ENCODE results near the gene SMPD3. TPM values are rescaled to one million over a fixed set of nuclear protein-coding genes. Genes with fewer than 3 reads are reported as not detected.

SMPD3 gene
- total RNA-seq, 1 experiment from 2014 or later: 1.4 TPM

- Mint-ChIP-seq H3K4me1 (no peaks in the 10 kb centered on the region), H3K9me3 (no peaks in the 10 kb centered on the region), H3K4me3 (no peak overlapping the region), H3K27me3 (ENCODE audit: low read depth) (peaks cover 2% of the 10 kb centered on the region; the same call in 1 of the 2 replicates), H3K36me3 (no peaks in the 10 kb centered on the region), H3K27ac (peak overlapping the region; percentile 72; the same call in 1 of the 2 replicates)
- peak; percentile 74 for ATAC-seq
- no peak for DNase-seq (ENCODE audit: low spot score)
- TF ChIP-seq TEAD4 (CRISPR knock-in tag; IDR thresholded peaks at IDR 0.05) (no peak), NR3C1 (CRISPR knock-in tag; conservative IDR thresholded peaks at IDR 0.05; ENCODE audit: low read depth) (no peak), PRDM15 (CRISPR knock-in tag; IDR thresholded peaks at IDR 0.05) (no peak), ZNF671 (CRISPR knock-in tag; IDR thresholded peaks at IDR 0.05) (no peak), CBFB (CRISPR knock-in tag; IDR thresholded peaks at IDR 0.05; ENCODE audit: low read depth) (no peak), KAT7 (CRISPR knock-in tag; IDR thresholded peaks at IDR 0.05; ENCODE audit: borderline replicate concordance) (no peak), IRF1 (CRISPR knock-in tag; IDR thresholded peaks at IDR 0.05) (no peak), ESRRA (CRISPR knock-in tag; IDR thresholded peaks at IDR 0.05; ENCODE audit: borderline replicate concordance) (no peak), AFF4 (CRISPR knock-in tag; IDR thresholded peaks at IDR 0.05; ENCODE audit: borderline replicate concordance) (no peak), PREB (CRISPR knock-in tag; IDR thresholded peaks at IDR 0.05; ENCODE audit: borderline replicate concordance) (no peak), TP53 (CRISPR knock-in tag; IDR thresholded peaks at IDR 0.05) (no peak), ZMAT4 (CRISPR knock-in tag; IDR thresholded peaks at IDR 0.05) (no peak), ZNF263 (CRISPR knock-in tag; IDR thresholded peaks at IDR 0.05; ENCODE audit: low read depth) (no peak)
- CTCF ChIA-PET: interaction anchor here (1.0 to 3.1 kb wide), 9 partner anchors 12 to 135 kb away, joined by 3 to 26 read pairs (median 3); partner anchors contain the start of genes SLC7A6 and SMPD3
- POLR2A ChIA-PET: no interaction called here
These were observed 73.2 kb downstream of the SMPD3 start for GRCh38 chr16:68374961-68375660.

- DNase-seq (ENCODE audit: low spot score): no peak
- no peak for ATAC-seq
- ChIA-PET CTCF (interaction anchor here (1.0 to 3.1 kb wide), 6 partner anchors 11 to 110 kb away, joined by 3 to 26 read pairs (median 5); partner anchors contain the start of gene SLC7A6), POLR2A (no interaction called here)
- Mint-ChIP-seq H3K4me1 (peaks cover 1% of the 10 kb centered on the region), H3K27ac (0 out of 2 replicates have a peak overlapping the region, but pooled peaks have one; percentile 32), H3K4me3 (no peak overlapping the region), H3K36me3 (no peaks in the 10 kb centered on the region), H3K27me3 (ENCODE audit: low read depth) (peaks cover 2% of the 10 kb centered on the region; the same call in 1 of the 2 replicates), H3K9me3 (no peaks in the 10 kb centered on the region)
- TF ChIP-seq MXD4 (CRISPR knock-in tag; IDR thresholded peaks at IDR 0.05; ENCODE audit: borderline replicate concordance) (no peak), ZNF512 (CRISPR knock-in tag; IDR thresholded peaks at IDR 0.05; ENCODE audit: borderline replicate concordance) (no peak), TEAD4 (CRISPR knock-in tag; IDR thresholded peaks at IDR 0.05) (no peak), ZBTB43 (CRISPR knock-in tag; IDR thresholded peaks at IDR 0.05) (no peak)
These were observed 74.0 kb downstream of the SMPD3 start for GRCh38 chr16:68374246-68374805.

Measured in WTC11 (cell line).